Stimulated activated CD4-positive, alpha-beta T cell treated with anti-CD3 and anti-CD28 coated beads, TNF-alpha, amount 100 ng/mL, for 24 hours (primary cell): Measurements from ENCODE around the gene ERC2.

Experiments used
- DNase-seq, 3 experiments: peaks; one replicate each; pipeline ENCODE4 v3.0.0-alpha.2; 2020; ENCODE audit warnings: low read depth in 3 of 3

Gene ERC2

DNA sequence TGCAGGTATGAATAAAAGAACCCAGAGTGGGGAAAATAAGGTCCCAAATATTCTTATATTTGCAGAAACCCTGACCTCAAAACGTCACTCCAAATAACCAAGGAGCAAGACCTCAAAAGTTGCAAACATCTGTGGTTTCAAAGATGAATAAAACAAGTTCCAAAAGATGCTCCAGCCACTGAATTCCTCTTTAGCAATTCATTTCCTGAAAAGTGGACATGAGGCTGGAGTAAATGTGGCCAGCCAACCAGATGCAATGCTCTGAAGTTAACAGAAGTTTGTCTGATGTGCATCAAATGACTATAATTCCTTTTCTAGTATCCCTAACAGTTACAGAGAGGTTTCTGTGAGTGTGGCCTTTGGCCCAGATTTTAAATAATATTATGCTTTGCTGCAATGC is 910.0 kb downstream of the ERC2 start:
- no peak for DNase-seq

DNA sequence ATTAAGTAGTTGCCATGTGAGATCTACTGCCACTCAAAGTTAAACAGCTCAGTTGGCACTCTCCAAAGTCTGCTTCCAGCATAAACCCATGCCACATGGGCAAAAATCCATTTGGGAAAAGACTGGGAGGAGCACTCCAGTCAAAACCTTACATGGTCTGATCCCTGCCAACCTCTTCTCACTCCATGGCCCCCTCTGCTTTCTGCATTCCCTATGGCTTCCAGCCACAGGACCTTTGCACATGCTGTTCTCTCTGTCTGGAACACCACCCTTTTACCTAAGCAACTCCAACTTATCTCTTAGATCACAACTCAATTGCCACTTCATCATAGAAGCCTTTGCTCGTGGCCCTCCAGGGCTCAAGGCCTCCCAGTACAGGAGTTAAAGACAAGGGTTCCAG is 910.7 kb downstream of the ERC2 start:
- DNase-seq: no peak

GRCh38 chr3:55556619-55557537 is 911.4 kb downstream of the ERC2 start:
- DNase-seq: no peak

DNA sequence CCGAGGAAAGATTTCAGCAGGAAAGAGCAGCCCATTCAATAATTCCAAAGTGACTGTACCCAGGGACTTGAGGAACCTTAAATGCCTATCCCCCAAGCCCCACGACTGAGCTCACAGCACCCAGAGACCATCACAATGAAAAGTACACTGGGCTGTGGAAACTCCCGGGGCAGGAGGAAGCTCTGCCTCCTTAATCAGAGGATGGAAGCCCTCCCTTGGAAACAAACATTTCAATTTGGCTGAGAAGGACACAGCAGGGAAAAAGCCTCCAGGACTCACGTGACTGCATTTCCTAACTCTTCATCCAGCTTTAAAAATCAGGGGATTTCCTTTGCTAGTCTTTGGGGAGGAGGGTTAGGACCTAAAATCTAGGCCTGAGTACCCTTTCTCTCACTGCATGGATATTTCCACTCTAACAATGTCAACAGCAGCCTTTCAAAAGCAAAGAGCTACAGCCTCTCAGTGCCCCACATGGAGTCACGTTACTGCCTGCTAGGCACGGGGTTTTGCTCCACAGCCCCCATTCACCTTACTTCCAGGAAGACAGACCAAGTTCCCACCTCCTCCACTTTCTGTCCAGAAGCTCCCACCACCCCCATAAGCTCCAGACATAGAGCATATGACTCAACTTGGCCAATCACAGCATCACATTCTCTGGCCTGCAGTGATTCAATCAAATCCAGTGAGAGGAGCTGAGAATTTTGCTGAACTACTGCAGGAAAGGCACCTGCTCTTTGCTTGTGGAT is 912.2 kb downstream of the ERC2 start:
- DNase-seq: no peak

DNA sequence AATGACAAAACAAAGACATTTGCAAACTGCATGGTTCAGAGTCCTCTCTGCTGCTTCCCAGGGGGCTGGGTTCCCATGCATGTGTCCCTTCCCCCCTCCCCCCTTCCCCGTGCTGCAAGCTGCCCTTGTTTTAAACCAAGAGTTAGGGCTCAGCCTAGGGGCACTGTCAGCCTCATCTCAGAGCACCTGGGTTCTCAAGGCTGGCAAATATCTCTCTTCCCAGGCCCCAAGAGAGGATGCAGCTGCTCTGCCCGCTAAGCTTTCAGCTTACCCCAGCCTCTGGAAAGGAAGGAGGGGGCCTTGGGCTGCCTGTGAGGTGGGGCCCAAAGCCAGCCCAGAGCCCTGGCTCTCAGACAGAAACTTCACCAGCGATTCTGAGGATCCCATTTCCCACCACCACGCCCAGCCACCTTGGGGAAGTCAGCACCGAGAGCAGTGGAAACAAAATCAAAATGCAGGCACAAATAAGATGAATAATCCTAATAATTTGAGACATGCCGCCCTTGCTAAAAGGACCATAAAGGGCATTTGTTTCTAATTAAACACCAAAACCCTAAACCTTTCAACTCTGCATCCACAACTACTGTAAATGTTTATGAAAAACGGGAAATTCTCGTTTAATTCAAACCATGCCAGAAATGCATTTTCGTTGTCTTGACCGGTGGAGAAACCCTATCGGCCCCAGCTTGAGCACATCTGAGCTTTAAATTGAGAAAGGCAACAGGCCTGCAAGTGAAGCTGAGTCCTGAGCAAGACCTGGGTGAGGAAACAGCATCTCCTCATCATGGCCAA is 913.4 kb downstream of the ERC2 start:
- DNase-seq: no peak

DNA sequence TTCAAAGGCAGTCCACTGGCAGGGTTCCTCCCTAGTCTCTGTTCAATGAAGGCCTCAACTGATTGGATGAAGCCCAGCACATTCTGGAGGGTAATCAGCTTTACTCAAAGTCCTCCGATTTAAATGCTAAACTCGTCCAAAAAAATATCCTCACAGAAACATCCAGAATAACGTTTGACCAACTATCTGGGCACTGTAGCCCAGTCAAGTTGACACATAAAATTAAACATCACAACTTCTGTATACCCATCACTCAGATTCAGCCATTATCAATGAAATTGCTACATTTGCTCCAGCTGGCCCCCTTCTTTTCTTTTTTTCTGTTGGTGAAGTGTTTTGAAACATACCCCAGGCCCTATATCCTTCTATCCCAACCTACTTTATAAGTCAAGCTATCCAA is 916.6 kb downstream of the ERC2 start:
- DNase-seq: no peak

DNA sequence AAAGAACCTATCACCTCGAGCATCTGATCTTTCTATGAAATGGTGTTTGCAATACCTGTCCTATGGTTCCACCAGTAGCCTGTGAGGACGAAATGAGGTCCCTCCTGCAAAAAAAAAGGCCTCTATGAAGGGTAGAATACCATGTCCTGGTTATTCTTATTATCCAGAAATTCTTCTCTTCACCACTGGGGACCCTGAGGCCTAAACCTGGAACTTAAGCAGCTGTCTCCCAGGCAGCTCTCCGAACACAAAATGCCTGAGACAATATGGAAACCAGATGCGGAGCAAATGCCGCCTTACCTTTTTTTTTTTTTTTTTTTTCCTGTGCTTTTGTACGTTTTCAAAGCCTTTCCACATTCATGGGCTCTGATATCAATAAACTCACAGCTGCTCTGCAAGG is 919.1 kb downstream of the ERC2 start:
- no peak for DNase-seq

- no peak for DNase-seq
Observed at GRCh38 chr3:55546866-55547669, 921.2 kb downstream of the ERC2 start.

GRCh38 chr3:55545995-55546394 is 922.3 kb downstream of the ERC2 start:
- no peak for DNase-seq

DNA sequence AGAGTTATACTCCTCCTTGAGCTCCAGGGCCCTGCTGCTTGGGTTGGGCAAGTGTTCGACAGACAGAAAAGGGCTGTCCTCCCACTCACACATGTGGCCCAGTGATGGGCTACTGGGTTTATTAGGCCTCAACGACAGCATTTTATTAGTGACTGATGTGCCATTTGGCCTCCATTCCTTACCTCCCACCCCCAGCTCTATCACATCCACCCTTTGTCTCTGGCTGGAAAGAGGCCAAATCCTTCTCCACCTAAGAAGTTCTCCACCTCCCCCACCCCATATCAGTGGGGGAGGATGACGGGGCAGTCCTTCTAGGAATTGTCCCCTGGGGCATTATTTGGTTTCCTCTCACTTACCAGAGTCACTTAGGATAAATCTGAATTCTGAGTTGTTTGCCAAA is 924.0 kb downstream of the ERC2 start:
- no peak for DNase-seq

DNA sequence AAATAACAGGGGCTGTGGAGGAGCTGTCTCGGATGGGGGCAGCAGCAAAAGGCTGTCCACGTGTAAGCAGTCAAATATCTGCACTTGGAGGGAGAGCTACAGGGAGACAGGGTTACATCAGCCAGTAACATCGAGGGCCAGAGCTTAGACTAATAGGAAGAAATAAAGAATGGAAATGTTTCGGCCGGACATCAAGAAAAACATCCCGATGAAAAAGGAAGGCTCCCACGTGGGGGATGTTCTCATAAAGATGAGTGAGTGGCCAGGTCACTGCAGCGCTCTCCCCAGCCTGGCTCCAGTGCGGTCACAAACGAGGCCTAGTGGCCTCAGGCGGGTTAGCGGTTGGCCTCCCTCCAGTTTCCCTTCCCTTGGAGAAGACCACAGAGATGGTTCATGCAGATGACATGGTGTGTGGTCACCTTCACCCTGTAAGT is 925.1 kb downstream of the ERC2 start:
- no peak for DNase-seq

DNA sequence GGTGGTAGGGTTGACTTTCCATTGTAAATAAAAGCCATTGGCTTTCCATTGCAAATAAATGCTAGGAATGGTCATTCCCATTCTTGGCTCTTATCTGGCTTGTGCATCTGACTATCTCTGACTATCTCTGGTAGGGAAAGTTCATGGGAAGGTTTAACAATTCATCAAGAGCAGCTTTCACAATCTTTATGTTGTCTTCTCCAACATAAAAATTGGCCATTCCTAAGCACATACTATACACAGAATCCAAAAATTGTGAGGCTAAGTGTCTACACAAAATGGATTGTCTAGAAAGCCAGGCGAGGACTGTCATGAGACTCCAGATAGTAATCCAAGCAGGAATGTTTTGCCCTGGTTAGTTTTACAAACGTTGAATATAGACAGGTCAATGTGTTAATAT is 926.8 kb downstream of the ERC2 start:
- DNase-seq: no peak

GRCh38 chr3:55541016-55541415 is 927.3 kb downstream of the ERC2 start:
- DNase-seq: no peak

DNA sequence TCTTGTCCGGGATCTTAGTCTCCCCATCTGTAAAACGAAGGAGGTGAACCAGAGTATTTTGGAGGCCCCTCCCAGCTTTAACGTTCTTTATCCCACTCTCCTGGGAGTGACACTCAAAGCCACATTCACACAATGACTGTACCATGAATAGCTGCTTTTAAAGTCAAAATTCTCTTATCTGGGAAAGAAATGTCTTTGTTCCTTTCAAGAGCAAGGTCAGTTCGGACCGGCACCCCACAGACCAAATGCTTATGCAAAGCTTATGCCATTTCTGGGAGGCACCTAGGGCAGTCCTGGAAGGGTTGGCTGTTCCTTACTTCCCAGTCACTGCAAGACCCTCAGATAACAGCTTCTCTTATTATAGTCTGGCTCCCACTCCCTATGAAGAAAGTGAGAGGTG is 927.7 kb downstream of the ERC2 start:
- no peak for DNase-seq

- no peak for DNase-seq
Observed at GRCh38 chr3:55538158-55538557, 930.1 kb downstream of the ERC2 start.

DNA sequence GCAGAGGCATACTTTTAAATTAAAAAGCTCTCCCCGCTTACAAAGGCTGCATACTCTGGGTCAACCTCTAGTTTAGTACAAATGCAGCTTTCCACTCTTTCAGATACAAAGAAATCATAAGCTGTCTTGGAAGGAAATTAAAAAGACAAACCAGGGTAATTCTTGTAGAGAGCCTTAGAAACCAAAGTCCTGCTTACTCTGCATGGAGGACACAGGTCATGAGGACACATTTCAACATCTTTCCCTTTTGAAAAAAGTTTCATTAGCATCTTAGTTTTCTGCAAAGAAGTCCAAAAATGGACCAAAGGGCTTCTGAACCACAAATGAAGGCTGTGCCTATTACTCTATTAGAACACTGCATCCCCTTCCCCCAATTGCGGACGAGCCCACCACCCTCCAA is 930.7 kb downstream of the ERC2 start:
- no peak for DNase-seq

DNA sequence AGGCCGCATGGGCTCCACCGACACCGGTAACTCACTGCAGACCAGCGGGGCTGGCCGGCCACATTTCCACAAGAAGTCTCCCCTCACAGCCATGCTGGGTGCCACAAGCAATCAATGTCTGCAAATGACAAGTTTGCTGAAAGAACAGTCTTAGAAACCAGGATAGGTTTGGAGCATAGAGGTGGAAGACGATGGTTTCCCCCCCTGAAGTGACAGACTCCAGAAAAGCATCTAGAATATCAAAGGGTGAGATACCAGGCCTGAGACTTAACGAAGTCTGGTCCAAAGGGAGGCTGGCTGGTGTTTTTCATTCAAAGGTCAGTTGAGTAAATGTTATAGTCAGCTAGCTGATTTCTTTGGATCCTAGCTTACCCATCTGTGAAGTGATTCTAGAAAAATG is 931.1 kb downstream of the ERC2 start:
- DNase-seq: no peak

DNA sequence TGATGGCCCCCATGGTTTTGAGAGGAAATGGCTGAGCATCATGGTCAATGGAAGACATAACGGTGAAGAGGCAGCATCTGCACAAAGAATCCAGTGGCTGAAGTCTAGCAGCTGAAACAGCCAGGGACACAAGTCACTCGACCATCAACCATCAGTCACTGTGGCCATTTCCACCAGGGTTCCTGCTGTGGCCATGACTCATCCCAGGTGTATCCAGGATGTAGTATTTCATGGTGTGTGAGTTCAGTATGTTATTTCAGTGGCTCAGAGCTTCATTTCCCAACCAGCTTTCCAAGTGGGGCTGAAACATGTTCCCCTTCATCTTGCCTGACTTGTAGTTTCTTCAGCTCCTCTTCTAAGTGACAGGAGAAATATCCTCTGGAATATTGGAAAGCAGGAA is 933.4 kb downstream of the ERC2 start:
- DNase-seq: no peak

DNA sequence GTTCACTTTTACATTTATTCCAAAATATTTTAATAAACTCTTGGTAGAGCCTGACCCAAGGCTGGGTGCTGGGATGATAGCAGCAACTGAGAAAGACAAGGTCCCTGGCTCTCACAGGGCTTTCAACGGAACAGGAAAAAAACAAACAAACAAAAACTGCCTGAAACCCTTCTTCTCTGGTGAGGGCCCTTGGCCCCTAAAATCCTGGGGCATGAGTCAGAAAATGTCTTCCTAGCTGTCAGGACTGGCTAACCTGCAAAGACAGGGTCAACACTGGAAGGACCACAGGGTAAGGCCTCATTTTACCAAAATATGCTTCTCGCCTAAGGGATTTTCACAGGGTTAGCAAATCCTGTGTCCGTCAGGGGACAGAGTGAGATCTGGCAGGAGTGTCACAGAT is 935.5 kb downstream of the ERC2 start:
- DNase-seq: no peak

DNA sequence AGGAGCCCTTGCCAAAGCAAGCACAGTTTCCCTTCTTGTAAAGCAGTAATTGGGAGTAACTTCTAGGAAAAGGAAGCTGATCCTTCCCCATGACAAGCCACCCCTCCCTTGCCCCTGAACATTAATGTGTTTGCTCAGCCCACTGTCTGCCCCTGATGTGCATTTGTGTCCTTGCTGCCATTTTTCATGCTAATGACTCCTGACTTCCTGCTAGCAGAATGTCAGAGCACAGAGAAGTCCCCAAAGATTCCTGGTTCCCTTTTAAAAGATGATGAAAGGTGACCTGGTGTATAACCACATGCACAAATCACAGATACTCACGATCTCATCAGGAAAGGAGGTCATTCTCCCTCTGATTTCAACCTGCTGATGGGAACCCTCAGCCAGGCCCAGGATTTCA is 936.9 kb downstream of the ERC2 start:
- DNase-seq: no peak

DNA sequence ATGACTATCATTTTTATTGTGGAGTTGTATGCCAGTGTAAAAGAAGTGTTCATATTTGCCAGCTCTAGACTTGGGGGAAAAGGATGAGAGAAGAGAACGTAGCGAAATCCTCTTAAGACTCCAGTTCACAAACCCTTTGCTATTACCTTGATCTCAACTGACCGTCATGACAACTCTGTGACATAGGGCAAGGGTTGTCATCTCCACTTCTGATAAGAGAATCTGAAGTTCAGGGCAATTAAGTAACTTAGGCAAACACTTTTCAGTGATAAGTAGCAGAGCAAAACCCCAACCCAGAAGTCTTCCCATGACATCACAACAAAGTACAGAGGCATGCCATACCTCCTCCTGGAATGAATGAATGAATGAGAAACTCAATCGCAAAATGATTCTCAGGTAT is 940.9 kb downstream of the ERC2 start:
- no peak for DNase-seq
